ENCODE data around the gene SLC30A7.
"Not testable (repeated sequence)": the region's sequence is repeated elsewhere in the genome, so short reads cannot be mapped to it uniquely, and the experiment has no call there.

The SLC30A7 gene, protein sequence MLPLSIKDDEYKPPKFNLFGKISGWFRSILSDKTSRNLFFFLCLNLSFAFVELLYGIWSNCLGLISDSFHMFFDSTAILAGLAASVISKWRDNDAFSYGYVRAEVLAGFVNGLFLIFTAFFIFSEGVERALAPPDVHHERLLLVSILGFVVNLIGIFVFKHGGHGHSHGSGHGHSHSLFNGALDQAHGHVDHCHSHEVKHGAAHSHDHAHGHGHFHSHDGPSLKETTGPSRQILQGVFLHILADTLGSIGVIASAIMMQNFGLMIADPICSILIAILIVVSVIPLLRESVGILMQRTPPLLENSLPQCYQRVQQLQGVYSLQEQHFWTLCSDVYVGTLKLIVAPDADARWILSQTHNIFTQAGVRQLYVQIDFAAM

DNA sequence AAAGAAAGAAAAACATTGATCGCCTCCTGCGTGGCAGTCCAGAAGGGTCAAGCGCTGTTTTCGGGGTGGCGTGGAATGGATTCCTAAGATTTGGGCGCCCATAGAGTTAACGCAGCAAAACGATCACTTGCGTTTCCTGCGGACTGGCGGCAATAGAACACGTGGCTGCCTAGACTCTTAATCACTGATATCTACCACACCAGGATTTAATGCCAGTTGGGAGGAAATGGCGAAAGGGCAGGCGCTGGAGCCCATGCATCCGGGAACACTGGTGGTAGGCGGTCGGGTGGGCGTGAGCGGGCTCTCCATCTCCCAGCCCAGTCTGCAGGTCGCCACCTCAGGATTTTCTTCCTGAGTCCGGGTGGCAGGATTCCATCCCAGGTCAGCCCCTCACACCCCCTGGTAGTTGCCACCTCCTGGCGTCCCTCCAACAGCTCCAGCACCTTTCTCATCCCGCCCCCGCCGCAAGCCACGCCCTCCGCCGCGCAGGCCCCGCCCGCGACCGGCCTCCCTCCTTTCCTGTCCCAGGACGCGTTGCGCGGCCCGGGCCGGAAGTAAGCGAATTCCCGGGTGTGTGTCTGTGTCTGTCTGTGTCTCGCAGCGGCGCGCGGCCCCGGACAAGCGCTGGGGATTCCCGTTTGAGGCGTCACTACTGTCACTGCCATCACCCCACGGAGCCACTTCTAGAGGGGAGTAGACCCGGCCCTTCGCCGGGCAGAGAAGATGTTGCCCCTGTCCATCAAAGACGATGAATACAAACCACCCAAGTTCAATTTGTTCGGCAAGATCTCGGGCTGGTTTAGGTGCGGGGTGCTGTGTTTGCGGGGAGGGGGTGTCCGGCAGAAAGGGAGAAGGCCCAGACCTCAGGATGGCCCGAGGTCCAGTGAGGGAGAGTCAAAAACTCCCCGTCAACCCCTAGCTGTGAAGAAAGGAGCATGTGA is at the start of gene SLC30A7:
SLC30A7 (plus strand) TSS at position 551 of the 941 bp plus-strand sequence; CDS start at position 724, 173 bp downstream.
- DNase-seq, result peak; percentile 97

DNA sequence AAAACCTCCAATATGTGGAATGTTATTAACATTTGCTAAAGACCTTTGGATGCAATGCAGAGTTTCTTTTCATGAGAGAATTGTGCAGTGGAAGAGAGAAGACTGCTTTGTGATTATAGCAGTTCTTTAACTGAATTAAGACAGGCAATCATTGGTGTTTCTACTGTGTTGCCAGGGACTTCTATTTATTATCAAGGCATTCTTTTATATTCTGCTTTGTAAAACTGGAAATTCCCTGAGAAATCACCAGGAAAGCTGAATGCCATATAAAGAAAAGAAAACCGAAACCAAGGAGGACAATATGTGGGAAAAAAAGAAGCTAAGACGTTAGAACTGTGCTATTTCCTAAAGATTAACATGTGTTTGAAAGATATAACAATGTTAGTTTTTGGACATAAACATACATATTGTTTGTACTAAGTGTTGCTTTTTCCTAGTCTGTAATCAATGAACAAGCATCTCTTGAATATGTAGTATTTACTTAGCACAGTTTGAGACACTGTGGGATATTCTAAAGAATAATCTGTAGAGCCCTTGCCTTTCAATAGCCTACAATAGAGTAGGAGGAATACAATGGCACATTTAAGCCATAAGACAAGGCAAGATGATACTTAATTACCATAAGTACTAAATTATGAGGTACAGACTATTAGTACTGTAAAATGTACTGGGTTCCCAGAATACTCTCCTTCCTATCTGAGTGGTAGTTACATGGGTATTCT is 48.4 kb upstream of the SLC30A7 start:
- no peak for DNase-seq

DNA sequence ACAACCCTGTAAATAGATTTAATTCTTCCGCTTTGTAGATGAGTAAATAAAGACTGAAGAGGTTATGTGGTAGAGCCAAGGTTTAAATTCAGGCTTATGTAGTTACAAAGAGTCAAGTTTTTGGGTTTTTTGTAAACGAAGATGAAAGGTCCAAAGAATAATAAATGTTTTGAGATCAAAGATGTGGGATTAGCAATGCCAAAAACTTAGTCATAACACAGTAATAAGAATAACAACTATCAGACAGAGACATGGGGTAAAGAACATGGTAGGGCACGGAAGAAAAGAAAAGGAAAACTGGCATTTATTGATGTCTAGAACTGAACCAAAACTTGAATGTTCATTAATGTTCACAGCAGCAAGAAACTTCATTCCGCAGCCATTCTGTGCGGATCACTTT is 44.2 kb upstream of the SLC30A7 start:
- DNase-seq, result no peak

DNA sequence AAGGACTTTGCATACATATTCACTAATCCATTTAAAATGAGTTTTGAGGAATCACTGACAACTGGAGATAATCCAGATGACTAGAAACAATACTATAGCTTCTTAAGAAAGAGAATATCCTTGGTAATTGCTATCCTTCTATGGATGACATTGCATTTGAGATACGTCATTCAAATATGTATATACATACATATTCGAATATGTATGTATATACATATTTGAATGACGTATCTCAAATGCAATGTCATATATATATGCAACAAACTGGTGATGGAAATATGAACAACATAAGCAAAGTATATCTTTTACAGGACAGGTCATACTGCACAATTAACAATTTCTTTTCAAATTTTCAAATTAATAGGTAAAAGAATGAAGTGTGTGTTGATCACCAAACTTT is 42.9 kb upstream of the SLC30A7 start:
- DNase-seq, result no peak

DNA sequence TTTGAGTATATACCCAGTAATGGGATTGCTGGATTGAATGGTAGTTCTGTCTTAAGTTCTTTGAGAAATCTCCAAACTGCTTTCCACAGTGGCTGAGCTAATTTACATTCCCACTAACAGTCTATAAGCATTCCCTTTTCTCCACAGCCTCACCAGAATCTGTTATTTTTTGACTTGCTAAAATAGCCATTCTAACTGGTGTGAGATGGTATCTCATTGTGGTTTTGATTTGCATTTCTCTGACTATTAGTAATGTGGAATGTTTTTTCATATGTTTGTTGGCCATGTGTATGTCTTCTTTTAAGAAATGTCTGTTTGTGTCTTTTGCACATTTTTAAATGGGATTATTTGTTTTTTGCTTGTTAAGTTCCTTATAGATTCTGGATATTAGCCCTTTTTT is 40.8 kb upstream of the SLC30A7 start:
- DNase-seq, result not testable (repeated sequence)

DNA sequence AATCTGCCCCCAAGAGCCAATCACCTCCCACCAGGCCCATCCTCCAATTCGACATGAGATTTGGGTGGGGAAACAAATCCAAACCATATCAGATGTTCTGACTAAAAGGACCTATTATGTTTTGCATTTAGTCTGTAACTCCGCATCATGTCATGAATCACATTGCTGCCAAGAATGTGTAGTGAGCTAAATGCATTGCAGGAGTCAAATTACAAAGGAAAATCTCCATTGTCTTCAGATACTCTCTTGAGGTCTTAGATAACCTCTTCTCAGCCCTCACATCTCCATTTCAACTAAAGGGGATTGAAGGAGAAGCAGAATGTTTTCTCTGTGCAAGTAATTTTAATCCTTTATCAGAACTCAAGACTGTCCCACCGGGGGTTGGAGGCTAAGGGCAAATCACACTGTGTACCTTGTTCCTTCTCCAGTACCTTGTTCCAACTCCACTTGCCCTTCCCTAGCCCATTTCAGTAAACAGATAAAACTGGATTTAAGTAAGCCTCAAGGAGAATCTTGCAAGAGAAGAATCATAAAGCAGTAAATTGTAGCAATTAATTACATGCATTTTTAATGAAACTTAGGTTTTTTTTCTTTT is 35.4 kb upstream of the SLC30A7 start:
- no peak for DNase-seq

DNA sequence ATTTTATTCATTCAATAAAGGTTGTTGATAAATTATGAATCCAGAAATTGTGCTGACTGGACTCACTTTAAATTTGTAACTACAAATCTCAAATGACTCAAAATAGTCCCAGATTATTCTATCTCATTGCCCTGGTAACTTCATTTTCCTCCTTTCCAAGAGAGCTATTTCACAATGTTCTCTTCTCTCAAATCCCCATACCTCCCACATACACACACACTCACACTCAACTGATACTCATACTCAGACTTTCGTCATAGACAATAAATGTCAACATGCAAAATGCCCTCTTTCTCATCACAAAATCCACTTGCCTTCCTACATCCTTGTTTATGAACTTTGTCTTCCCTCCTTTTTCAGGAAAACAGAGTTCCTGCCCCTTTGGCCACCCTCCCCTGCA is 34.5 kb upstream of the SLC30A7 start:
- DNase-seq, result no peak

DNA sequence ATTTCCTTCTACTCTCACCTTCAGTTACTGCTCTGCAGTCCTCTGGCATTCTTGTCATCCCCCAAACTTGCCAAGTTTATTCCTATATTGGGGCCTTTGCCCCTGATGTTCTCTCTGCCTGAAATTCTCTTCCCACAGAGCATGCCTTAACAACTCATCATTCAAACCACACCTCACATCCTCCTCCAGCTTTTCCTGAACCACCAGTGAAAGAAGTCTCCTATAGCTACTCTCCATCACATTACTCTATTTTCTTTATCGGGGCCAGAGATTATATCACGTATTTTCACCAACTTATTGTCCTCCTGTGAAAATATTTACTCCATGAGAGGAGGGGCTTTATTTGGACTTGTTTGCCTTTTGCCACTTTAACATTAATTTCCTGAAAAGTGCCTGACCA is 33.3 kb upstream of the SLC30A7 start:
- DNase-seq, result no peak

DNA sequence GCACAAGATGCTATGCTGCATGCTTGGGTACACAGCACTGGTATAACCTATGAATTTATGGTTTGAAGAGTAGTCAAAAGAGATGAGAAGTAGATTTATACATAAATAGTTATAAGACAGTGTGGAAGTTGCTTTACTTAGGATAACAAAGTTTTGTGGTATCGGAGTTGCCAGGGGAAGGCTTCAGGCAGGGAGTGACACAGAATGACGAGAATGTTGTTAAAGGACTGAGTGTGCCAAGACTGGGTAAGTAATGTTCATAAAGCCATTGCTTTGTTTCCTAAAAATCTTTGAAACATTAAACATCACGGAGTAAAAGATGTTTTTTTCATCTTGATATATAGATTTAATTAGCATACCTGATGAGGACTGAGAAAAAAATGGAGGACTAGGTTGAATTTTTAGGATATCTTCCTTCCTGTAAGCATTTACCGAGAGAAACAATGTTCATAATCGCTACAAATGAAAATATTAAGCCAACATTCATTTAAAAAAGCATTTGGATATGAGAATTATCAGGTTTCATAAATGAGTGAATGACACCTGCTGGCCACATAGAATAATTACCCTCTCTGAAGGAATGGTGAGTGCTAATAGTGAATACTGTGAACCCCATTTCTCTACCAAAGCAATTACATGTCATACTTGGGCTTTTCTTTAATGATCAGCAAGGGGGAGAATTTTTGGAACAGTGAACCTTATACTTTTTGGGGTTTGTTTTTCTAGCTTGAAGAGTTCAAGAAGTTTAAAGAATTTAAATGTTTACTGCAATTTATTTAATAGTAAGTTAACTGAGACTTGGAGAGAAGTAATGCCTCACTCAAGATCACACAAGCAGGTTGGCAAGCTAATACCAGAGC is 29.6 kb upstream of the SLC30A7 start:
- no peak for DNase-seq

DNA sequence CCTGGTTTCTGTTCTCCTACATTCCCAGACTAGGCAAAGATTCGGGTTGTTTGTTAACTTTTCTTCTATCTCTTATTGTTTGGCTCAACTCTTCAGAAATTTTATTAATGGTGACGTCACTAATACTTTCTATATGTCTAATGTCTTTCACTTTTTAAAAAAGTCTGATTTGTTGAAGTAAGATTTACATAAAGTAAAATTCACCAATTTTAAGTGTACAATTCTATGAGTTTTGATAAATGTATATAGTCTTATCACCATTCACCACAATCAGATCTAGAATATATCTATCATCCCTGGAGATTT is 29.0 kb upstream of the SLC30A7 start:
- DNase-seq, result no peak

DNA sequence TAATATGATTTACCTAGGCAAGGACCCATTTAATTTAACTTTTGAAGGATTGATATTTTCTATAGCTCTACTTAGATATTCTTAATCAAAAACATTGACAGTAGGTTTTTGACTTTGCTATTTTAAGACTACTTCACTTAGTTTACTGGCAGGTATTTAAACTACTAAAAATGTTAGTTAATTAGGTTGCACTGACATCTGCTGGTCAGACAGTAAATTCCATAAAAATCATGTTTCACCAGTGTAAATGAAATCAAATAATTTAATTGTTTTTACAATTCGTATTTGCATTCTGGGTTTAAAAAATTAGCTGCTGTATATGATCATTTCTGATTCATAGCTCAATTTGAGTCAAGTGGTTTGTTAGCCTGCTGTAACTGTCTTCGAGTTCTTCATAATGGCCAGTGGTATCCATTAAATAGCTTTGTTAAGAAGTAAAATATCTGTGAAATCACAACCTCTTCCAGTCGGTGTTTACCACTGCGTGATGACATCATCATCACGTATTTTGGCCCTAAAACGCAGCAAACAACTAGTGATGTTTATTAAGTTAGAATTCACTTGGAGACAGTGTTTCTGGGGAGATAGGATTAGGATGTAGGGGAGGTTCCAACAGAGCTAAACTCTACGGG is 27.4 kb upstream of the SLC30A7 start:
- no peak for DNase-seq

DNA sequence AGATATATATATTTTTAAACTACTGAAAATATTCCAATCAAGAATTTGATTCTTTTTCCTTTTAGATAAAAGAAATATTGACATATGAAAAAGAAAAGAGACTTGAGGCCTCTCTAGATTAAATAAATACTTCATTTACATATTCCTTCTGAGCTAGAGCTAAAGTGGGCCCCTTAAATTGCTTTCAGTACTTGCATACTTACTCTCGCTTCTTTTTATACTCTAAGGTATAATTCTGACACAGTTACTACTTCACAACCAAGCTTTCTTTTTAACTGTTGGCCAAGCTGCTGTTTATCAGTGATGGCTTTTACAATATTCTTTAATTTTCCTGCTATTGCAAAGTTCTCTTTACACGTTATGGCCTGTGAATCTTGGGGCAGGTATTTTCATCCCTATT is 25.9 kb upstream of the SLC30A7 start:
- no peak for DNase-seq

DNA sequence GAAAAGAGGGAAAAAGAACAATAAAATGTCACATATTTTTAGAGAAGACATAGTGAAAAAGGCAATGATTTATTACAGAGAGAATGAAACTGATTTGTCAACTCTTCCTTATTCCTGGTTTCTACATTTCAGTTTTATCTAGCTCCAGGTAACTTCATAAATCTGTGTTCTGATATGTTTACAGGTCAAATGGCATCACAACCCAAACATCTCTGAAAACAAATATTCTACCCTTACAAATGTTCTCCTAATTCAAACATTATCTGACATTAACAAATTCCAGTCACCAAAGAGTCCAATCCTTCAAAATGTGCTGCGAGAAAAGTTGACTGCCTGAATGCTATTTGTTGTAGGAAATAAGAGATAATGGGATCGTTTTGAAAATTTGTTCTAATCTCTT is 21.5 kb upstream of the SLC30A7 start:
- no peak for DNase-seq

DNA sequence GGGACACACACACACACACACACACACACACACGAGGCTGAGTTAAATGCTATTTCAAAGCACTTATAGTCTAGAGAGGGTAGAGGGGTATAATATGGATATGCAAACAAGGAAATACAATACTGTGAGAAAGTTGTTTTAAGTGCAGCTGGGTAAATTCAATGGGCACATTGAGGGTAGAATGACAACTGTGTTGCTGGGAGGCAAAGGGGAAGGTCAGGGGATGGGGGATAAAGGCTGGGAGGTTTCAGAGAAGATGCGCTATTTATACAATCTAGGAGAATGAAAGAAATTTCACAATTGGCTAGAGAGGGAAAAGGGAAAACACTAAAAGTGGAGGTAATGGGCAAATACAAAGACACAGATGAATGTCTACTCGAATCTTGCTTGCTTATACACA is 20.7 kb upstream of the SLC30A7 start:
- no peak for DNase-seq

DNA sequence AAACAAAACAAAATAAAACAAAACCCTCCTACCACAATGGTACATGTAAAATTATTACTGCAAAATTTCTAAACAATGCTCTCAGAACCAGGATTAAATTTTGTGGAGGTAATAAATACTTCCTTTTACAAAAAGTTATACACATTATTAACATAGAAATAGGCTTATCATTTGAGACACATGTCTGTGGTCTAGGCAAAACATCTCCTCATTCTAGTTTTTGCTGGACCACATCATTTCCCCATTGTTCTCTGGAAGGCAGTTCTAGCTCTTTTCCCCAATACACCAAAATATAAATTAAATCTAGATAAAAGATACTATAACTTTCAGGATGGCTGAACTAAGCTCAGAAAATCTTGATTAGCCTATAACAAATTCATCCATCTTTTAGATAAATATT is 19.6 kb upstream of the SLC30A7 start:
- no peak for DNase-seq

DNA sequence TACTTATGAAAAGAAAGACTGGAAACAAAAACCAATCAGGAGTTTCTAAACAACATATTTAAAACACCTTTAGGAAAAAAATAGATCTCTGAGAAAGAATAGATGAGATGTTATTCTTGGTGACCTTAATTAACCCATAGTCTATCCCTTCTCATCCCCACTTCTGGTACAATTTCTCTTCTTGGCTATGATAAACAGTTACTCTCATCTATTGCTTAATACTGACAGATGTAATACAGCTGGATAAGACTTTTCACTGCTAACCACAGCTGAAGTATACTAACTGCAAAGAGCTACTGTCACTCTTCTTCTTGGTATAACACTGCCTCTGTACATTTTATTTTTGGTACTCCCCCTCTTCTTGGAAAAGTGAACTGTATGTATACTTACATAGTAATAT is 16.5 kb upstream of the SLC30A7 start:
- no peak for DNase-seq

DNA sequence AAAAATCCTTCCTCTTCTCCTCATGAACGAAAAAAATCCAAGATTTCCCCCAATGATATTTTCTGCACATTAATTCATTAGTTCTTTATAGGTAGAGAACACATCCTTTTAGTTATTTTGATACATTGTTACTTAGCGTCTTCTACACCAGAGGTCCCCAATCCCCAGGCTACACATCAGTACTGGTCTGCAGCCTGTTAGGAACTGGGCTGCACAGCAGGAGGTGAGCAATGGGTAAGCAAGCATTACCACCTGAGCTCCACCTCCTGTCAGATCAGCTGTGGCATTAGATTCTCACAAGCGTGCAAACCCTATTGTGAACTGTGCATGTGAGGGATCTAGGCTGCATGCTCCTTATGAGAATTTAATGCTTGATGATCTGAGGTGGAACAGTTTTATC is 14.2 kb upstream of the SLC30A7 start:
- DNase-seq, result no peak

DNA sequence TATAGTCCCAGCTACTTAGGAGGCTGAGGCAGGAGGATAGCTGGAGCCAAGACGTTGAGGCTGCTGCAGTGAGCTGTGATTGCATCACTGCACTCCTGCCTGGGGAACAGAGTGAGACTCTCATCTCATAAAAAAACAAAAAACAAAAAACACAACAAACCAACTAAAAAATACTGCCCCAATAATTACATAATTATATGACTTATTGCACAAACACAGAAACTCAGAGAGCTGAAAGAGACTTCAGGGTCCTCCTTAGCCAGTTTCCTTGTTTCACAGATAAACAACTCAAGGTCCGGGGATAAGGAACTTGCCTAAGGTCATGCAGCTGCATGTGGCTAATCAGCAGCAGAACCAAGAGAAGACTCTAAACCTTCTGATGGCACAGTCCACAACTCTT is 13.2 kb upstream of the SLC30A7 start:
- no peak for DNase-seq

DNA sequence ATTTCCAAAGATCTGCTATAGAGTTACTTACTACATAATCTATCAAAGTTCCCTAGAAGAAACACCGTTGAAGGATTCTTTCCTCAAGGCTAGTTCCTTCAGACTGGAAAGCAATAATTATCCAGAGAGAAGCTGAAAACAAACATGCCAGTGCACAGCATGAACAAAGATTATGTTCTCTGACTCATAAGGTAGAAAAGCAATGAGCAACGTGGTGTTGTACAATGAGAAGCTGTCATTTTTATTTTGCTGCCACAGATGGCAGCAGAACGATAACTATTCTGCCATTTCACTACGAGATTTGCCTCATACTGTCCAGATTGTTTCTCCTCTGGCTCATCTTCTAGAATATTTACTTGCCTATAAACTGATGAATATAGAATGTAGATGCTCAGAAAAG is 11.9 kb upstream of the SLC30A7 start:
- no peak for DNase-seq

DNA sequence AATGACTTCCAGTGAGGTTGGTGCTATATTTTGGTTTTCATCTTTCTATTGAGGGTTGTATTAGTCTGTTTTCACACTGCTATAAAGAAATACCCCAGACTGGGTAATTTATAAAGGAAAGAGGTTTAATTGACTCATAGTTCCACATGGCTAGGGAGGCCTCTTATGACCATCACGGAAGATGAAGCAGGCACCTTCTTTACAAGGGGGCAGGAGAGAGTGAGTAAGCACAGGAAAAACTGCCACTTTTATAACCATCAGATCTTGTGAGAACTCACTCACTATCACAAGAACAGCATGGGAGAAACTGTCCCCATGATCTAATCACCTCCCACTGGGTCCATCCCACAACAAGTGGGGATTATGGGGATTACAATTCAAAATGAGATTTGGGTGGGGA is 6.9 kb upstream of the SLC30A7 start:
- DNase-seq, result not testable (repeated sequence)

DNA sequence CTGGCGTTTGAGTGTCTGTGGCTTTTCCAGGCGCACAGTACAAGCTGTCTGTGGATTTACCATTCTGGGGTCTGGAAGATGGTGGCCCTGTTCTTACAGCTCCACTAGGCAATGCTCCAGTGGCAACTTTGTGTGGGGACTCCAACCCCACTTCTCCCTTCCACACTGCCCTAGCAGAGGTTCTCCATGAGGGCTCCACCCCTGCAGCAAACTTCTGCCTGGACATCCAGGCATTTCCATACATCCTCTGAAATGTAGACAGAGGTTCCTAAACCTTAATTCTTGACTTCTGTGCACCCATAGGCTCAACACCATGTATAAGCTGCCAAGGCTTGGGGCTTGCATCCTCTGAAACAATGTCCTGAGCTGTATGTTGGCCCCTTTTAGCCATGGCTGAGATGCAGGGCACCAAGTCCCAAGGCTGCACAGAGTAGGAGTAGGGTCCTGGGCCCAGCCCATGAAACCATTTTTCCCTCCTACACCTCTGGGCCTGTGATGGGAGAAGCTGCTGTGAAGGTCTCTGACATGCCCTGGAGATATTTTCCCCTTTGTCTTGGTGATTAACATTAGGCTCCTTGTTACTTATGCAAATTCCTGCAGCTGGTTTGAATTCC is 5.9 kb upstream of the SLC30A7 start:
- DNase-seq, result not testable (repeated sequence)
